GM21786 (cell line): Measurements from ENCODE around the gene PAX8.

Experiments
- ATAC-seq: cut with Tn5 transposase; IDR thresholded peaks from one replicate; pipeline ENCODE4 v1.9.1; 2021; ENCODE audit not compliant: unreplicated experiment

Gene PAX8

DNA sequence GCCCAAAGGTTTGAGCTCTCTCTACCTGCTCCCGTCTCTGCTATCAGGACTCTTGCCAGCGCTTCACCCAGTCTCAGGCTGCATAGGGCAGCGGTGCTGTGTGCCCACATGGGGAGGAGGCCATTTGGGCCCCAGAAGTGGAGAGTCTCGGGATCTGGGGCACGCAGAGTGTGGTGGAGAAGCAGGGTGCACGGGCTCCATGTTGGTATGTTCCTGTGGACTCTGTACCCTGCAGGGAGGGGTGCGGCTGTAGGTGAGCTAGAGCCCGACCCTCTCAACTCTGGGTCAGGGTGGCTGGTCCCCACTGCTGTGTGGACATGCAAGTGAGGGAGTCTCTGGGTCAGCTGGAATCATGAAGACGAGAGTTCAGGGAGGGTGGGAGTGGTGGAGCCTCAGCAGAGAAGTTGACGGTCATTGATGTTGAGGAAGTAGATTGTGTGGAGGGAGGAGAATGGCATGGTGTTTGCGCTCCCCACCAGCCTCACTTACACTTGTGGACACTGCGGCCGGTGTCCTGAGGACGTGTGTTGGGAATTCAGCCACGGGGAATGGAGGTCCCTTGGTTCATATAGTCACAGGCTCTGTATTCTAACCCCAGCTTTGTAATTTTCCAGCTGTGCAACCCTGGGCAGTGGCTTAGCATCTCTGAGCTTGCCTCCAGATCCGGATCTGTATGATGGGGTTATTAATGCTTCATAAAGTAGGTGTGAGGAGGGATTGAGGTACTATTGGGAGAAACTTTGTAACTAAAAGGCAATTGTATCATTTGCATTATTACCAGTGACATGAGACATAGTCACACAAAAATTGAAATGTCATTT lies 105.8 kb downstream of the PAX8 start:
- ATAC-seq: no peak

DNA sequence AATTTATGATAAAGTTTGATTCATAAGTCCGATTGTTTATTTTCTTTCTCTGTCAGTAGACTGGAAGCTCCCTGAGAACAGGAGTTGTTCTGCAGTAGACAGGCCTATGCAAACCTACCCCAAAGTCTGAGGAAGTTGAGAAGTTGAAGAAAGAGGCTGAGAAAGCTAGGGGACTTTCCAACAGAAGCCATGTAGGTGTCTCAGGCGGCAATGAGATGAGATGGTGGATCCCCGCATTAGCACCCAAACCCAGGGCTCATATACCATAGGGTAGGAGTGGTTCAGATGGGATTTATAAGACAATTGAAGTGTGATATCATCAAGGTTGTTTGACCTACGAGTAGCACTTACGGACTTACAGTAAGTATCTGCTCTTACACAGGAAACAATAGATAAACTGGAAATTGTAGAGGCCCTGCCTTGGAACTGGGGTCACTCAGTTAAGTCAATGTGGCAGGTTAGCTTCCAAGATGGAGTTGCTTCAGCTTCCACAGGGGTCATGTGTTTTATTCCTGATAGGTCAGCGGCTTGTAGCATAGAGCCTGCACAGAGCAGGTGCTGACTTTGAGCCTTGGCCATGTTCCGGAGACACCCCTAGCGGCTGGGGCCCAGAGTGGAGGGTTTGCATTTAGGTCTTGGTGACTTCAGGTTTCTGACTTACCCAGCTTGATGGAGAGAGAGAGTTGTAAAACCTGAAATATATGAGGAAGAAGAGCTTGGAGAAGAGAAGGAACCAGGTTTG lies 107.2 kb downstream of the PAX8 start:
- ATAC-seq: no peak

DNA sequence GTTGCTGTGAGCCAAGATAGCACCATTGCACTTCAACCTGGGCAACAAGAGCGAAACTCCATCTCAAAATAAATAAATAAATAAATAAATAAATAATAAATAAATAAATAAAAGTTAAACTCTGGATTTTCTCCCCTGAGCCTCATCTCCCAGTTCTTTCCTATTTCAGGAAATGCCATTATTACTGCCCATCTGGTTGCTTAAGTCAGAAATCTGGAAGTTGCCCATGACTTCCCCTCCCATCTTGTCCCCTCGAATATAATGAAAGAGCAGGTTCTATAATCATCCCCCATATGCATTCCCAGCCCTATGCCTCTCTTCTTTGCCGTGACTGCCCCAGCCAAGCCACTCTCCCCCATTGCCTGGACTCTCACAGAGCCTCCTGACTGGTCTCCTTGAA lies 109.1 kb downstream of the PAX8 start:
- ATAC-seq: no peak

DNA sequence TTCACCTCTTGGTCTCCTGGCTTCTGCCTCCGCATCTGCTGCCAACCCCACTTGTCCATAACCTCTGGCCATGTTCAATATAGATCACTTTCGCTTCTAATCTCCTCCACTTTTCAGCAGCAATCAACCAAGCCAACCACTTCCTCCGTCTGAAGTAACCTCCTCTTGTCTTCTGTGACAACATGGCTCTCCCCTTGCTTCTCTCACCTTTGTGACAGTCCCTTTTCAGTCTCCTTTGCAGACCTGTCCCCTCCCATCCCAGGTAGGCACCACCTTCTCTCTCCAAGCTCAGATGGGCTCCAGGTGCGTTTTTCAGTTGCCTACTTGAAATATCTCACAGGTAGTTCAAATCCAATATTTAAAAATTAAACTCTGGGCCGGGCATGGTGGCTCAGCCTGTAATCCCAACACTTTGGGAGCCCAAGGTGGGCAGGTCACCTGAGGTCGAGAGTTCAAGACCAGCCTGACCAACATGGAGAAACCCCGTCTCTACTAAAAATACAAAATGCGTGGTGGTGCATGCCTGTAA lies 109.7 kb downstream of the PAX8 start:
- no peak for ATAC-seq

DNA sequence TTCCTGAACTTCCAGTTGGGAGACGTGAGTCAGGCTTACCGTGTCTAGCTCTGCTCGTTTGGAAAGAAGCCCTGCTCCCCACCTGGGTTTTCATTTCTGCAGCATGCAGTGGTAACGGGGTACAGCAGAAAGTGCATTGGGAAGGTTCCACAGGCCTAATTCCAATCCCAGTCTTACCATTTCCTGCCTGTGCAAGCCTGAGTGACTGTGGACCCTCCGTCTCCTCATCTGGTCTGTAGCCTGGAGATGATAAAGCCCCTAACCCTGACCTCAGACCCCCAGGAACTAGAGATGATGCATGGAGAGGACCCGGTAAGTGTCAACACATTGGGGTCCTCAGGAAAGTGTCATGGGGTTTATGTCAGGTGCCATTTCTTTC lies 110.8 kb downstream of the PAX8 start:
- ATAC-seq: no peak

DNA sequence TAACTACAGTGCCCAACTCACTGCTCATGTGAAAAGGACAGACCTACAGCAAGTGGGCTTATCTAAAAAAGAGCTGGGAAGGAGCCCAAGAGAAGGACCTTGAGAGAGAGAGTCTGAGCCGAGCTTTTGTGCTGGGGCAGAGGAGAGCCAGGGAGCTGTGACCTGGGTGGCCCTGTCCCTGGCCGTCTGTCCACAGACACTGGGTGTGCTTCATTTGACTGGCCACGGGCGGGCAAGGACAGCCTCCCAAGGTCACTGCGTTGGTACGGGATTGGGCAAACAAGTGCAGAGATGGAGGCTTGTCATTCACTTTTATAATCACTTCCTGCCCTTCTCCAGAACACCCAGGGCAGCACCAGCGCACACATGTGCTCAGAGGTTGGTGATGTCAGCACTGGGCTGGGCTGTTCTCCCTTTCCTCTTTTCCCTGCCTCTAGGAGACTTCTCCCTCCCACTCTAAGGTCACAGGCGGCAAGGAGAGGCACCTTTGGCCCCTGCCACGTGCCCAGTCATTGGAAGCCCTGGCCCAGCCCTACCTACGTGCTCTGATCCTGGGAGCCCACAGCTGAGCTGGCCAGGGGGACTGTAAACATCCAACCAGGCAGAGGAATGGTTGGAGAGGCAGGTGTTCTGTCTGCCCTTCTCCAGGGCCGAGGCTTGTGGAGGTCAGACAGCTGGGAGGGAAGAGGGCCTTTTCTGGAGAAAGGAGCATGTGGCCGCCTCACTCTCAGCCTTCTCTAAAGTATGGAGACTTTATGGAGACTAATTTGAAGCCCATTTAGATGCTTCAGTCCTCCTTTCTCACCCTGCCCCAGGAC lies 111.4 kb downstream of the PAX8 start:
- no peak for ATAC-seq

DNA sequence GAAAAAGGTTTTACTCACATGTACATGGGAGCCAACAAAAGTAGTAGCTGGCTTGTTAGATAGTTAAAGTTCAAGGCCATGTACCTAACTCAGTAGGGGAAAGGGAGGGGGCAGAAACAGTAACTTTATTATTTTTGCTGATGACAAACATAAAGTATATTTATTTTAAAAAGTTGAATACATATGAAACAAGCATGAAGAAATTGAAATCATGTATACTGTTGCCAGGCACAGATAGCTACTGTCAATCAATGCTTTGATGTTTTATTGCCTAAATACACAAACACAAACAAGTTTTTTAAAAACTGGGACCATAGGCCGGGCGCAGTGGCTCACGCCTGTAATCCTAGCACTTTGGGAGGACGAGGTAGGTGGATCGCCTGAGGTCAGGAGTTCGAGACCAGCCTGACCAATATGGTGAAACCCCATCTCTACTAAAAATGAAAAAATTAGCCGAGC lies 112.5 kb downstream of the PAX8 start:
- no peak for ATAC-seq
